Tibial nerve (tissue), 3 donors: Measurements from ENCODE around the gene ABCA13.

ENCODE experiments used
- CTCF ChIP-seq, 5 experiments: fragments of 200-600 bp in 3 of 5; fragments of 450-650 bp in 2 of 5; sonication (generic) in 3 of 5; IDR thresholded peaks; one replicate each; pipeline ENCODE4 v1.5.1; 2016 to 2019; ENCODE audit warnings: antibody characterized with exemption in 5 of 5, mild to moderate bottlenecking in 3 of 5, moderate library complexity in 2 of 5
- POLR2A ChIP-seq, 2 donors: fragments of 450-650 bp; IDR thresholded peaks; one replicate each; pipeline ENCODE4 v1.6.1; 2017; ENCODE audit warnings: antibody characterized with exemption in 2 of 2, mild to moderate bottlenecking in 2 of 2, moderate library complexity in 2 of 2

GRCh38 chr7:48182718-48183369 is 11.6 kb downstream of the ABCA13 start:
- TF ChIP-seq POLR2A (IDR thresholded peaks at IDR 0.05) (no peak), CTCF (IDR thresholded peaks at IDR 0.05) (no peak)
